ENCODE data around the gene DDX17. TPM values are rescaled to one million over a fixed set of nuclear protein-coding genes. Genes with fewer than 3 reads are reported as not detected.
A peak's percentile ranks its signal among the peaks of the same experiment; 100 is the strongest.

The DDX17 gene
- 439 and 466 TPM in 2 replicates for total RNA-seq
- long read RNA-seq, full-length matches to known transcripts: 11 of 349 reads
- long read RNA-seq, partial matches to known transcripts: 185 of 349 reads
- long read RNA-seq, other reads (novel, unspliced or antisense): 153 of 349 reads

- Mint-ChIP-seq H3K36me3 (ENCODE audit: unreplicated experiment) (peaks cover 28% of the 10 kb centered on the region), H3K4me3 (ENCODE audit: unreplicated experiment) (peak within 1 kb of the TSS; percentile 97), H3K4me1 (ENCODE audit: unreplicated experiment) (peaks cover 32% of the 10 kb centered on the region), H3K27me3 (ENCODE audit: unreplicated experiment) (no peaks in the 10 kb centered on the region), H3K27ac (ENCODE audit: unreplicated experiment) (peak within 1 kb of the TSS; percentile 100), H3K9me3 (ENCODE audit: unreplicated experiment) (no peaks in the 10 kb centered on the region)
- DNase-seq (ENCODE audit: extremely low spot score, unreplicated experiment): peak; percentile 97
- TF ChIP-seq CTCF (IDR thresholded peaks at IDR 0.05): no peak
These were observed at the start of gene DDX17 for GRCh38 chr22:38506118-38506962. DDX17 (minus strand) TSS chr22:38506311.

DNA sequence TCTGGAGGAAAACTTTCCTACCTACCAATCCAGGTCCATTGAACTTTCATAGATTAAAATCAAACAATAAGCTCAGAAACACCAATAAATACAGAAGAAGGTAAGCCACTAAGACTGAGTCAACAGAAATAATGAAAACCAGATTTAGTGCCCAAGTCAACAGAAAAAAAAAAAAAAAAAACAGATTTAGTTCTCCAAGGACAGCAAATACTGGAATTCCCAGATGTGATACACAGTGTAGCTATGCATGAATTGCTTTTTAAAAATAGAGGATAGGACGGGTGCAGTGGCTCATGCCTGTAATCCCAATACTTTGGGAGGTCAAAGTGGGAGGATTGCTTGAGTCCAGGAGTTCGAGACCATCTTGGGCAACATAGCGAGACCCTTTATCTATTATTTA, 48.2 kb upstream of the DDX17 start:
- H3K27ac Mint-ChIP-seq (ENCODE audit: unreplicated experiment): no peak overlapping the region
- H3K36me3 Mint-ChIP-seq (ENCODE audit: unreplicated experiment): no peaks in the 10 kb centered on the region
- no peaks in the 10 kb centered on the region for H3K27me3 Mint-ChIP-seq (ENCODE audit: unreplicated experiment)
- peaks cover 6% of the 10 kb centered on the region for H3K4me1 Mint-ChIP-seq (ENCODE audit: unreplicated experiment)
- H3K9me3 Mint-ChIP-seq (ENCODE audit: unreplicated experiment): no peaks in the 10 kb centered on the region
- no peak for DNase-seq (ENCODE audit: extremely low spot score, unreplicated experiment)
- no peak overlapping the region for H3K4me3 Mint-ChIP-seq (ENCODE audit: unreplicated experiment)
- TF ChIP-seq CTCF (IDR thresholded peaks at IDR 0.05): no peak

GRCh38 chr22:38549101-38549894, 43.2 kb upstream of the DDX17 start:
- H3K4me1 Mint-ChIP-seq (ENCODE audit: unreplicated experiment): peaks cover 3% of the 10 kb centered on the region
- H3K27ac Mint-ChIP-seq (ENCODE audit: unreplicated experiment): no peak overlapping the region
- DNase-seq (ENCODE audit: extremely low spot score, unreplicated experiment): no peak
- no peaks in the 10 kb centered on the region for H3K27me3 Mint-ChIP-seq (ENCODE audit: unreplicated experiment)
- H3K4me3 Mint-ChIP-seq (ENCODE audit: unreplicated experiment): no peak overlapping the region
- H3K36me3 Mint-ChIP-seq (ENCODE audit: unreplicated experiment): no peaks in the 10 kb centered on the region
- H3K9me3 Mint-ChIP-seq (ENCODE audit: unreplicated experiment): no peaks in the 10 kb centered on the region
- no peak for TF ChIP-seq CTCF (IDR thresholded peaks at IDR 0.05)

DNA sequence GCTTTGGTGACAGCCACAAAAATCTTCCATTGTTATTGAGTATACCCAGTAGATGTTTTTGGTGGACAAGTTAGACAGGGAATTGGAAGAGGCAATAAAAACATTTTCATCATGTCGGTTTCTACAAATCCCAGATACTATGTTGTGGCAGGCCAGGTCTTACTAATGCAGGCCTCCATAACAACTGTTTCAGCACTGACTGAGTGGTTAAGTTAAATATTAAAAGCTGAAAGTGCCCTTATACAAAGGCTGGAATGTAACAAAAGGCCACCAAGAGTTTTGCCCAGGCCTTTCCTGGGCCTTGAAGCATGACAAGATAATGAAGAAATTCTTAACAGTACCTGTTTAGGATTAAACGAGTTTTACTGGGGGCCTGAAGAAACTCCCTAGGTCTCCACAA, 34.6 kb upstream of the DDX17 start:
- Mint-ChIP-seq H3K4me1 (ENCODE audit: unreplicated experiment) (no peaks in the 10 kb centered on the region), H3K36me3 (ENCODE audit: unreplicated experiment) (no peaks in the 10 kb centered on the region)

More for the DNA sequence above, 34.6 kb upstream of the DDX17 start:
- no peak for DNase-seq (ENCODE audit: extremely low spot score, unreplicated experiment)
- H3K27ac Mint-ChIP-seq (ENCODE audit: unreplicated experiment): no peak overlapping the region
- H3K4me3 Mint-ChIP-seq (ENCODE audit: unreplicated experiment): no peak overlapping the region
- no peaks in the 10 kb centered on the region for H3K27me3 Mint-ChIP-seq (ENCODE audit: unreplicated experiment)
- TF ChIP-seq CTCF (IDR thresholded peaks at IDR 0.05): no peak
- peaks cover 16% of the 10 kb centered on the region for H3K9me3 Mint-ChIP-seq (ENCODE audit: unreplicated experiment)
